NCI-H1436 (cell line): ENCODE results near the gene EIF5AL1.
"Not testable (repeated sequence)": the region's sequence is repeated elsewhere in the genome, so short reads cannot be mapped to it uniquely, and the experiment has no call there.

Experiments used
- DNase-seq: peaks from one replicate; lab custom pipeline; 2025; lab: John Stamatoyannopoulos, UW

EIF5AL1 gene

GRCh38 chr10:79556961-79557360 is 44.6 kb downstream of the EIF5AL1 start:
- not testable (repeated sequence) for DNase-seq

GRCh38 chr10:79559726-79560125 is 47.4 kb downstream of the EIF5AL1 start:
- no peak for DNase-seq

DNA sequence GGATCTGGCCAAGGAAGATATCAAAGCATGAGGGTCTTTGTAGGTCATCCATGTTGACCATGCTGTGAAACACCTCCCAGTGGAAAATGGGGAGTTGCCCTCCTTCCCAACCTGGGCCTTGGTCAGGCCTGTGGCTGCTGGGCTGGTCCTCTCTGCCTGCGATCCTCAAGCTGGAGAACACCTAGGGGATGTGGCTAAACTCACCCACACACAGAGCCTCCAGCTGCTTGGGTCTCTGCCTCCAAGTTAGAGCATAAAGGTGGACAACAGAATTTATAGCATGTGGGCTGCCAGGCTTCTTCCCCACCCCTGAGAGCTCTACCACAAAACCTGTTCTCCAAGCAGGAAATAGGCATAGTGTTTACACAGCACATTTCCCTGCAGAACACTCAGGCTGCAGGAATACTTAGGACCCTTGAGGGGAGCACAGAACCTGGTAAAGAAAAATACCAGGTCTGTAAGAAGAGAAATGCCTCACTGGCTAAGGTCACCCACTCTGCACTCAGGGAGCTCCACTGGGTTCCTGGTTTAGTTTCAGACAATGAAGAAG is 47.9 kb downstream of the EIF5AL1 start, which contains the start of gene SFTPA2:
Gene SFTPA2 (minus strand): TSS at position 248 of the 550 bp plus-strand sequence. CDS start 924 bp downstream, outside the sequence.
- no peak for DNase-seq

- no peak for DNase-seq
These were observed 48.9 kb downstream of the EIF5AL1 start for GRCh38 chr10:79561257-79561656.

DNA sequence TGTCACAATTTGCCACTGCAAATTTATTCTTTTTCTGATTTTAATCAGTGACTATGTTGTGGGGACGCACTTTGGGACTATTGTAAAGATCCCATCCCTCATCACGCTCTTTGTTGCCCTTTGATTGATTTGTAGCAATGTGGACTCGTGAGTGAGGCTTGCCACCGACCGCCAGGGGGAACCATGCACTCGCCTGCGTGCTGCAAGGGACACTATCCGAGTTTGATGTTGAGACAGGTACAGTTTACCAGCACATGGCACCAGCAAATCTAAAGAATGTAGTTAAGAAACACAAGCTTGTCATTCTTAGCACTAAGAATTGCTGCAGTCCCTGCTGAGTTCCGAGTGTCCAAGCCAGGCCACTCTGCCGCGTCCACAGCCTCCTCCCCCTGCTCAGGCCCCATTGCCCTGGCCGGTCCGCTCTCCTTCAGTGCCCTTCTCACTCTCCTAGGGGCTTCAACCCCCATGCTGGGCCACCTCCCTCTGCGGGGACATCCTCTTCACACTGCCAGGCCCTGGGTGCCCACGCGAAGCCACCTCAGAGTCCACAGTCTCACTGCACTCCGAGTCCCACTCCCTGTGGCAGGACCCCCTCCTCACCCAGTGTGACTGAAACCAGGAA is 49.9 kb downstream of the EIF5AL1 start:
- DNase-seq: peak; percentile 32

- no peak for DNase-seq
These were observed 51.1 kb downstream of the EIF5AL1 start for GRCh38 chr10:79563426-79563825.
